Pancreas (tissue), 10 donors: Measurements from ENCODE around the gene KLHL30. TPM values are rescaled to one million over a fixed set of nuclear protein-coding genes. Genes with fewer than 3 reads are reported as not detected.

Experiments
- ATAC-seq, 4 donors: fragments of 200-7000 bp; cut with Tn5 transposase; one replicate each; pipeline versions ENCODE4 v1.8.0 to v1.9.1; 2020; ENCODE audit warnings: mild to moderate bottlenecking in 4 of 4, moderate library complexity in 4 of 4
- DNase-seq, 6 donors: peaks; one replicate each; pipeline ENCODE4 v3.0.0-alpha.2; 2020
- FAIRE-seq: peaks from 2 replicates; lab custom pipeline; 2012; peaks lifted over from hg19 to GRCh38; lab: Jason Lieb, UNC
- H3K27ac ChIP-seq, 4 donors: fragments of 200-600 bp; sonication (generic); 1 replicate in 3 of 4; 2 replicates in 1 of 4; pipeline versions ENCODE4 v1.5.0 to v1.8.0; 2020
- H3K27me3 ChIP-seq, 4 donors: fragments of 200-600 bp; one replicate each; pipeline ENCODE4 v1.8.0; 2021
- H3K36me3 ChIP-seq, 3 donors: fragments of 200-600 bp; sonication (generic) in 1 of 3; one replicate each; pipeline versions ENCODE4 v1.5.0 to v1.8.0; 2020 to 2021
- H3K4me1 ChIP-seq, 3 donors: fragments of 200-600 bp; one replicate each; pipeline ENCODE4 v1.8.0; 2021
- H3K4me3 ChIP-seq, 4 donors: fragments of 200-600 bp; sonication (generic) in 2 of 4; one replicate each; pipeline versions ENCODE4 v1.5.0 to v1.8.0; 2020 to 2021
- H3K9me3 ChIP-seq, 4 donors: fragments of 200-600 bp; one replicate each; pipeline ENCODE4 v1.8.0; 2021
- WGBS, 2 donors: extraction: QIAGEN DNeasy Blood & Tissue Kit; methylation state at CpG; one replicate each; pipeline ENCODE4 v1.1.7; 2013; 5-methylcytosine and 5-hydroxymethylcytosine counted together
- intact Hi-C, 3 donors: fragments of 100-400 bp; cut with DNase I; formaldehyde crosslinking; loops; one replicate each; pipeline versions ENCODE4 v1.11.1 to v1.14.2; 2022
- polyA plus RNA-seq, 2 donors: library from polyadenylated mRNA; stranded (reverse); fragments of 200-250 nt; gene quantifications; one replicate each; pipeline ENCODE4 v1.2.3, GENCODE V29; 2013
- total RNA-seq, 6 donors: library from RNA; stranded (reverse); fragmentation: NEBNext Ultra II Directional in 4 of 6; extraction: Animal tissue kit (Norgen Biotek cat#: 25700) in 4 of 6; gene quantifications; one replicate each; pipeline versions ENCODE4 v1.2.1 to v1.2.4, GENCODE V29; 2021 to 2023
- TF ChIP-seq, protein P1 (sequence below), 4 donors: fragments of 200-600 bp; sonication (generic) in 3 of 4; IDR thresholded peaks; one replicate each; pipeline versions ENCODE4 v1.5.0 to v1.8.0; 2021; ENCODE audit warnings: antibody characterized with exemption in 4 of 4
- donor health status: healthy with polysubstance abuse.
- donor health status: DM: no; HTN: no; CAD: no; lungs with moderate emphysema.
- donor health status: DM: no; HTN: no; CAD: no.
- donor health status: control.
- donor health status: control.
- donor health status: Bipolar disorder and iron deficiency.
- donor health status: DM: yes; HTN: yes; CAD: no.
- donor health status: DM: no; HTN: no; CAD: no.
- donor health status: DM: no; HTN: no; CAD: no.
- donor health status: DM: yes; HTN: yes; CAD: no.

Gene KLHL30
- total and polyA plus RNA-seq, 8 donors = 0.03 to 0.14 (median 0.11) TPM; not detected in 2

GRCh38 chr2:238121511-238122286 is 16.8 kb upstream of the KLHL30 start:
- Histone ChIP-seq H3K4me1 (no peaks in the 10 kb centered on the region), H3K4me3 (no peak overlapping the region), H3K36me3 (no peaks in the 10 kb centered on the region), H3K9me3 (no peaks in the 10 kb centered on the region), H3K27ac (no peak overlapping the region), H3K27me3 (no peaks in the 10 kb centered on the region)
- 88 to 96% methylated on average over 27 of the region's 27 CpGs for WGBS, 2 donors
- ATAC-seq (no peak), FAIRE-seq (no peak), DNase-seq (peak in 2 of 6 donors; percentile 11 to 30)
- TF ChIP-seq, protein P1, sequence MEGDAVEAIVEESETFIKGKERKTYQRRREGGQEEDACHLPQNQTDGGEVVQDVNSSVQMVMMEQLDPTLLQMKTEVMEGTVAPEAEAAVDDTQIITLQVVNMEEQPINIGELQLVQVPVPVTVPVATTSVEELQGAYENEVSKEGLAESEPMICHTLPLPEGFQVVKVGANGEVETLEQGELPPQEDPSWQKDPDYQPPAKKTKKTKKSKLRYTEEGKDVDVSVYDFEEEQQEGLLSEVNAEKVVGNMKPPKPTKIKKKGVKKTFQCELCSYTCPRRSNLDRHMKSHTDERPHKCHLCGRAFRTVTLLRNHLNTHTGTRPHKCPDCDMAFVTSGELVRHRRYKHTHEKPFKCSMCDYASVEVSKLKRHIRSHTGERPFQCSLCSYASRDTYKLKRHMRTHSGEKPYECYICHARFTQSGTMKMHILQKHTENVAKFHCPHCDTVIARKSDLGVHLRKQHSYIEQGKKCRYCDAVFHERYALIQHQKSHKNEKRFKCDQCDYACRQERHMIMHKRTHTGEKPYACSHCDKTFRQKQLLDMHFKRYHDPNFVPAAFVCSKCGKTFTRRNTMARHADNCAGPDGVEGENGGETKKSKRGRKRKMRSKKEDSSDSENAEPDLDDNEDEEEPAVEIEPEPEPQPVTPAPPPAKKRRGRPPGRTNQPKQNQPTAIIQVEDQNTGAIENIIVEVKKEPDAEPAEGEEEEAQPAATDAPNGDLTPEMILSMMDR (IDR thresholded peaks at IDR 0.05) = no peak
- intact Hi-C loops = no loop called here

GRCh38 chr2:238122287-238123217 is 15.9 kb upstream of the KLHL30 start:
- Histone ChIP-seq H3K9me3 (no peaks in the 10 kb centered on the region), H3K4me1 (no peaks in the 10 kb centered on the region), H3K27ac (no peak overlapping the region), H3K36me3 (no peaks in the 10 kb centered on the region), H3K27me3 (no peaks in the 10 kb centered on the region), H3K4me3 (no peak overlapping the region)
- peak in 2 of 6 donors; percentile 17 to 50 for DNase-seq
- 91 to 93% methylated on average over 29 of the region's 29 CpGs for WGBS, 2 donors
- ATAC-seq = no peak
- no peak for FAIRE-seq
- TF ChIP-seq, protein P1 (IDR thresholded peaks at IDR 0.05) = no peak
- intact Hi-C loops = no loop called here

GRCh38 chr2:238123218-238123971 is 15.1 kb upstream of the KLHL30 start:
- Histone ChIP-seq H3K4me3 (no peak overlapping the region), H3K27ac (no peak overlapping the region), H3K27me3 (no peaks in the 10 kb centered on the region), H3K4me1 (no peaks in the 10 kb centered on the region), H3K9me3 (no peaks in the 10 kb centered on the region), H3K36me3 (no peaks in the 10 kb centered on the region)
- FAIRE-seq (no peak), DNase-seq (peak in 2 of 6 donors; percentile 20 to 62), ATAC-seq (no peak)
- intact Hi-C loops = no loop called here
- TF ChIP-seq, protein P1 (IDR thresholded peaks at IDR 0.05) = no peak
- 86 to 89% methylated on average over 21 to 22 of the region's 22 CpGs for WGBS, 2 donors

- no peak overlapping the region for H3K4me3 ChIP-seq
- DNase-seq (peak in 2 of 6 donors; percentile 18 to 47), FAIRE-seq (no peak), ATAC-seq (no peak)
- H3K9me3 ChIP-seq = no peaks in the 10 kb centered on the region
- no peaks in the 10 kb centered on the region for H3K36me3 ChIP-seq
- no peaks in the 10 kb centered on the region for H3K4me1 ChIP-seq
- no peak overlapping the region for H3K27ac ChIP-seq
- WGBS, 2 donors = 83 to 89% methylated on average over 14 of the region's 14 CpGs
- TF ChIP-seq, protein P1 (IDR thresholded peaks at IDR 0.05) = no peak
- no peaks in the 10 kb centered on the region for H3K27me3 ChIP-seq
- intact Hi-C loops = no loop called here
Observed at GRCh38 chr2:238123991-238124470, 14.4 kb upstream of the KLHL30 start.
